Colonic mucosa (tissue), 4 donors: ENCODE results near the gene ANKRD7. TPM values are rescaled to one million over a fixed set of nuclear protein-coding genes. Genes with fewer than 3 reads are reported as not detected.
A peak's percentile ranks its signal among the peaks of the same experiment; 100 is the strongest.

Experiments
- DNase-seq: peaks from one replicate; pipeline ENCODE4 v3.0.0-alpha.2; 2020
- H3K27ac ChIP-seq: fragments of 200-600 bp; one replicate; pipeline ENCODE4 v1.8.0; 2021
- H3K27me3 ChIP-seq: fragments of 200-600 bp; one replicate; pipeline ENCODE4 v1.8.0; 2021
- H3K36me3 ChIP-seq: fragments of 200-600 bp; one replicate; pipeline ENCODE4 v1.8.0; 2021
- H3K4me1 ChIP-seq: fragments of 200-600 bp; one replicate; pipeline ENCODE4 v1.8.0; 2021; ENCODE audit warnings: mild to moderate bottlenecking
- H3K4me3 ChIP-seq: fragments of 200-600 bp; one replicate; pipeline ENCODE4 v1.8.0; 2021
- H3K9ac ChIP-seq, 2 donors: one replicate each; pipeline ENCODE4 v1.7.0; 2013; ENCODE audit warnings: control low read depth in 2 of 2, low read depth in 2 of 2, low read length in 2 of 2
- H3K9me3 ChIP-seq: fragments of 200-600 bp; one replicate; pipeline ENCODE4 v1.8.0; 2021
- CTCF ChIP-seq: fragments of 200-600 bp; IDR thresholded peaks from one replicate; pipeline ENCODE4 v1.8.0; 2022; ENCODE audit warnings: antibody characterized with exemption, mild to moderate bottlenecking
- intact Hi-C: fragments of 100-400 bp; cut with DNase I; formaldehyde crosslinking; loops from one replicate; pipeline ENCODE4 v1.14.1; 2022
- total RNA-seq, 2 donors: library from RNA; stranded (reverse); fragmentation: NEBNext Ultra II Directional in 1 of 2; extraction: Animal tissue kit (Norgen Biotek cat#: 25700) in 1 of 2; gene quantifications; one replicate each; pipeline ENCODE4 v1.2.1, GENCODE V29; 2021
- donor health status: healthy.
- donor health status: DM: no; HTN: no; CAD: no.
- donor health status: DM: no; HTN: no; CAD: no.

The ANKRD7 gene
- total RNA-seq, 2 donors from 2014 or later: not detected

GRCh38 chr7:118252087-118252486 is 27.6 kb downstream of the ANKRD7 start:
- no peaks in the 10 kb centered on the region for H3K4me1 ChIP-seq
- no peaks in the 10 kb centered on the region for H3K36me3 ChIP-seq
- H3K27ac ChIP-seq: no peak overlapping the region
- intact Hi-C loops: no loop called here
- H3K27me3 ChIP-seq: no peaks in the 10 kb centered on the region
- H3K9me3 ChIP-seq: no peaks in the 10 kb centered on the region
- no peak overlapping the region for H3K4me3 ChIP-seq
- DNase-seq: no peak
- H3K9ac ChIP-seq: no peak overlapping the region
- TF ChIP-seq CTCF: no peak

GRCh38 chr7:118259115-118259514 is 34.6 kb downstream of the ANKRD7 start:
- Histone ChIP-seq H3K9ac (no peak overlapping the region), H3K36me3 (no peaks in the 10 kb centered on the region), H3K4me1 (no peaks in the 10 kb centered on the region), H3K27ac (no peak overlapping the region), H3K4me3 (no peak overlapping the region), H3K27me3 (no peaks in the 10 kb centered on the region), H3K9me3 (no peaks in the 10 kb centered on the region)
- DNase-seq: no peak
- intact Hi-C loops: no loop called here
- no peak for TF ChIP-seq CTCF

GRCh38 chr7:118264836-118265235 is 40.3 kb downstream of the ANKRD7 start:
- no peak overlapping the region for H3K9ac ChIP-seq
- H3K36me3 ChIP-seq: no peaks in the 10 kb centered on the region
- H3K27me3 ChIP-seq: no peaks in the 10 kb centered on the region
- H3K4me3 ChIP-seq: no peak overlapping the region
- no peak for TF ChIP-seq CTCF
- no peak overlapping the region for H3K27ac ChIP-seq
- no peak for DNase-seq
- intact Hi-C loops: no loop called here
- H3K9me3 ChIP-seq: no peaks in the 10 kb centered on the region
- no peaks in the 10 kb centered on the region for H3K4me1 ChIP-seq

GRCh38 chr7:118280319-118281012 is 56.0 kb downstream of the ANKRD7 start:
- no peaks in the 10 kb centered on the region for H3K36me3 ChIP-seq
- H3K9me3 ChIP-seq: no peaks in the 10 kb centered on the region
- H3K4me1 ChIP-seq: no peaks in the 10 kb centered on the region
- no peak for DNase-seq
- intact Hi-C loops: no loop called here
- H3K4me3 ChIP-seq: no peak overlapping the region
- TF ChIP-seq CTCF: no peak
- H3K27me3 ChIP-seq: no peaks in the 10 kb centered on the region
- peak overlapping the region; percentile 38 for H3K27ac ChIP-seq
- no peak overlapping the region for H3K9ac ChIP-seq

- H3K9me3 ChIP-seq: no peaks in the 10 kb centered on the region
- intact Hi-C loops: no loop called here
- H3K27ac ChIP-seq: peak overlapping the region; percentile 38
- no peak for TF ChIP-seq CTCF
- no peaks in the 10 kb centered on the region for H3K4me1 ChIP-seq
- no peak overlapping the region for H3K4me3 ChIP-seq
- no peaks in the 10 kb centered on the region for H3K27me3 ChIP-seq
- DNase-seq: no peak
- peak overlapping the region in 1 of 2 donors; percentile 31 for H3K9ac ChIP-seq
- H3K36me3 ChIP-seq: no peaks in the 10 kb centered on the region
Measured at GRCh38 chr7:118281196-118281595, 56.7 kb downstream of the ANKRD7 start.
